Measurements from ENCODE around the gene CDV3.
"Not testable (repeated sequence)": the region's sequence is repeated elsewhere in the genome, so short reads cannot be mapped to it uniquely, and the experiment has no call there.

GRCh38 chr3:133537131-133537530 is 36.4 kb upstream of the CDV3 start:
- TF ChIP-seq, protein P1, sequence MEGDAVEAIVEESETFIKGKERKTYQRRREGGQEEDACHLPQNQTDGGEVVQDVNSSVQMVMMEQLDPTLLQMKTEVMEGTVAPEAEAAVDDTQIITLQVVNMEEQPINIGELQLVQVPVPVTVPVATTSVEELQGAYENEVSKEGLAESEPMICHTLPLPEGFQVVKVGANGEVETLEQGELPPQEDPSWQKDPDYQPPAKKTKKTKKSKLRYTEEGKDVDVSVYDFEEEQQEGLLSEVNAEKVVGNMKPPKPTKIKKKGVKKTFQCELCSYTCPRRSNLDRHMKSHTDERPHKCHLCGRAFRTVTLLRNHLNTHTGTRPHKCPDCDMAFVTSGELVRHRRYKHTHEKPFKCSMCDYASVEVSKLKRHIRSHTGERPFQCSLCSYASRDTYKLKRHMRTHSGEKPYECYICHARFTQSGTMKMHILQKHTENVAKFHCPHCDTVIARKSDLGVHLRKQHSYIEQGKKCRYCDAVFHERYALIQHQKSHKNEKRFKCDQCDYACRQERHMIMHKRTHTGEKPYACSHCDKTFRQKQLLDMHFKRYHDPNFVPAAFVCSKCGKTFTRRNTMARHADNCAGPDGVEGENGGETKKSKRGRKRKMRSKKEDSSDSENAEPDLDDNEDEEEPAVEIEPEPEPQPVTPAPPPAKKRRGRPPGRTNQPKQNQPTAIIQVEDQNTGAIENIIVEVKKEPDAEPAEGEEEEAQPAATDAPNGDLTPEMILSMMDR (IDR thresholded peaks at IDR 0.05 in 8 of 11, conservative IDR thresholded peaks at IDR 0.05 in 3 of 11), result not testable (repeated sequence)
- not testable (repeated sequence) for TF ChIP-seq POLR2A (IDR thresholded peaks at IDR 0.05)

All from spleen (tissue), 7 donors.